HG02852 (cell line): ENCODE measurements around the gene FGFBP3.
A peak's percentile ranks its signal among the peaks of the same experiment; 100 is the strongest.

Experiments
- ATAC-seq: cut with Tn5 transposase; IDR thresholded peaks from one replicate; pipeline ENCODE4 v1.9.1; 2021; ENCODE audit warnings: mild to moderate bottlenecking, moderate library complexity; ENCODE audit not compliant: unreplicated experiment

FGFBP3 gene, protein sequence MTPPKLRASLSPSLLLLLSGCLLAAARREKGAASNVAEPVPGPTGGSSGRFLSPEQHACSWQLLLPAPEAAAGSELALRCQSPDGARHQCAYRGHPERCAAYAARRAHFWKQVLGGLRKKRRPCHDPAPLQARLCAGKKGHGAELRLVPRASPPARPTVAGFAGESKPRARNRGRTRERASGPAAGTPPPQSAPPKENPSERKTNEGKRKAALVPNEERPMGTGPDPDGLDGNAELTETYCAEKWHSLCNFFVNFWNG

DNA sequence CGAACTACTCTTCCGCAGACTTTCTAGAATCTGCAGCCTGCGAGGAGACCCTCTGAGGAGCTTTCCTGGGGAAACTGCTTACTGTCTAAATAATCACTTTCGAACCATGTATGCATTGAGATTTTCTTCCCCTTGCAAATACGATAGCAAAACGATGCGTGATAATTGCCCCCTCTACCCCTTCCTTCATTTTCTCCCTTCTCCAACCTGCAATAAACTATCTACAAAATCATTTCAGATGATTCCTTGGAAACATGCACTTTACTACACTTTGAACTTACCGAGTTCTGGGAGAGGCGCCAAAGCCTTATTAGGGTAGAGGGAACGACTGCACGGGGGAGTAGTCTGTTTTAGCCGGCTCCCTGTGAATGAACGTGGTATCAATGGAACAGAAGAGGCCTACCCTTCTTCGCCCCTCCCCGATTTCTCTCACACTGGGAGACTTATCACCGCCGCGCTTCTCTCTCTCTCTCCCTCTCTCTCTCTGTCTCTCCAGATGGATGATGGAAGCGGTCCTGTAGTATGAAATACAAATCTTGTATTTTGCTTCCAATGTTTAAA lies at the start of gene FGFBP3:
Gene FGFBP3, minus strand, starts transcription at position 370 of the 561 bp plus-strand sequence. CDS start 517 bp downstream, outside the sequence.
- ATAC-seq, result no peak

DNA sequence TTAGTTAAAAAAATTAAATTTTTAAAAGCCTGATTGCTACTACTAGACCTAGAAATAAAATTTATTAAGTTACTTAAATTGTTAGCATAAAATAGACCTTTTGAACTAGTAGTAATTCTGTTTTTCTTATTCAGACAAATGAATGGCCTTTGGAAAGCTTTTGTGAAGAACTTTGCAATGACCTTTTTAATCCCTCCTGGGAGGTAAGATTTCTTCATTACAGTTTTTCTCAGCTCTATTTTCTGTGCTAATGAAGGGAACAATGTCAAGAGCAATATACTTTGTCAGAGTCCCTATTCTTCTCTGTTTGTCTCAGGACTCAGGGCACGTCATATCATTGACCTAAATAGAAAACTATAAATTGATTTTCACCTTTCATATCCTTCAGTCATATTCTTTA lies 47.8 kb upstream of the FGFBP3 start:
- no peak for ATAC-seq

DNA sequence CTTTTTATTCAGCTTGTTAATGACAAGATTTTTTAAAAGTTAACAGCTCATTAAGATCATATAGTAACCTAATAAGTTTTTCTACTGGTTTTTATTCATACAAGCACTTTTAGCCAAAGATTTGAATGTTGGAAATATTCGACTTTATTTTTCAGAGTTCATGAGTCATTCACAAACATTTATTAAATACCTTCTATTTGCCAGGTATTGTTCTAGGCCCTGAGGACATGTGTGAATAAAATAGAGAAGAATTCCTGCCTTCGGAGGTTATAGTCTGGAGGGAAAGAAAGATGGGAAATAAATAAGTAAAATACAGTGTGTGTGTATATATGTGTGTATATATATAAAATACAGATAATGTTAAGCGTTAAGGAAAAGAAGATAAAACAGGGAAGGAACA lies 45.8 kb upstream of the FGFBP3 start:
- no peak for ATAC-seq

DNA sequence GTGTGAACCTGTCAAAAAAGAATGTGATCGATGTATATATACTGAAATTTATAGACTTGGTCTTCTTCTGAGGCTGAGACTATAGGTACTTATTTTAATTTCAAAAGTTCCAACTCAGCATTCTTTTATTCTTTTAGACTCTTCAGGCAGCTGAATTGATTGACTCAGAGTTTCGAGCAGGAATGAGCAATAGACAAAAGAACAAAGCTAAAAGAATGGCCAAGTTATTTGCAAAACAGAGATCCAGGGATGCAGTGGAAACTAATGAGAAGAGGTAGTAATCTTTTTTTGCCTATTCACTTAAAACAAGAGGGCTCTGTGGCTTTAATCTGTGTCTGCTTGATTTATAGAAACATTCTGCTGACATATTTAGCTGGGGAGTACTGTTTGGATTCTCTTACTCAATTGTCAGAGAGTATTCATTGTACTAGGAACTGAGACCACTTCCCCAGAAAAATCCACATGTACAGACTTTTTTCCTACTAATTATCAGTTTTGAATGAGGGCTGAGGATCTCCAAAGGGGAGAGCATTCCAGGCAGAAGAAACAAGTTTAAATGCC lies 44.4 kb upstream of the FGFBP3 start:
- ATAC-seq, result no peak

DNA sequence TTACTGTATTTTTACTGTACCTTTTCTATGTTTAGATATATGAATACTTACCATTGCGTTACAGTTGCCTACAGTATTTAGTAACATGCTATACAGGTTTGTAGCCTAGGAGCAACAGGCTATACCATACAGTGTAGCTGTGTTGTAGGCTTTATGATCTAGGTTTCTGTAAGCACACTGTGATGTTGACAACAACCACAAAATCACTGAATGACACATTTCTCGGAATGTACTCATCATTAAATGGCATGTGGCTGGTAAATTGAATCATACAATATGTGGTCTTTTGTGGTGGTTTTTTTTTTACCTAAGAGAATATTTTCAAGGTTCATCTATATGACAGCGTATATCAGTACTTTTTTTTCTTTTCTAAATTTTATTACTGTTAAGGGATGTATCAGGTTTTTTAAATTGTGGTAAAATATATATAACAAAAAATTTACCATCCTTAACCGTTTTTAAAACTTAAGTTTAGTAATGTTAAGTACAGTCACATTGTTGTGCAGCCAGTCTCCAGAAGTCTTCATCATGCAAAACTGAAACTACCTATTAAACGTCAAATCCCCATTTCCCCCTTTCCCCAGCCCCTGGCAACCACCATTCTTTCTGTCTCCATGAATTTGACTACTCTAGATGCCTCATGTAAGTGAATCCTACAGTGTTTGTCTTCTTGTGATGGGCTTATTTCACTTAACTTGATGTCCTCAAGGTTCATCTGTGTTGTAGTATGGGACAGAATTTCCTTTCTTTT lies 35.8 kb upstream of the FGFBP3 start:
- ATAC-seq, result peak; percentile 60

DNA sequence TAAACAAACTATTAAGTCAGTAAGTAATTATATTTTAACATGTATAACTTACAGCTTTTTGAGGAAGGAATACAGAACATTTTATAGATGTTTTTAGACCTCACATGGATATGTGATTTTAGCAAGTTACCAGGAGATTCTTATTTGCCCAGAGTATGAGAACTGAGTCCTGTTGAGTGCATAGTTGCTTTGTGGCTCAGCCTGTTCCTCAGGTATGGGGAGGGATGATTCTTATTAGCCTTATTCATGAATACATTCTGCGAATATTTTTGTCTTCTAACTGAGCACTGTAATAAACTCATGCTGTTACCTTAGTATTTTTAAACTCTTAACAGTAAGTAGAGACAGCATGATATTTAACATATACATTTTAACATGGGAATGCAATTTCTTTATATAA lies 32.1 kb upstream of the FGFBP3 start:
- ATAC-seq, result no peak

DNA sequence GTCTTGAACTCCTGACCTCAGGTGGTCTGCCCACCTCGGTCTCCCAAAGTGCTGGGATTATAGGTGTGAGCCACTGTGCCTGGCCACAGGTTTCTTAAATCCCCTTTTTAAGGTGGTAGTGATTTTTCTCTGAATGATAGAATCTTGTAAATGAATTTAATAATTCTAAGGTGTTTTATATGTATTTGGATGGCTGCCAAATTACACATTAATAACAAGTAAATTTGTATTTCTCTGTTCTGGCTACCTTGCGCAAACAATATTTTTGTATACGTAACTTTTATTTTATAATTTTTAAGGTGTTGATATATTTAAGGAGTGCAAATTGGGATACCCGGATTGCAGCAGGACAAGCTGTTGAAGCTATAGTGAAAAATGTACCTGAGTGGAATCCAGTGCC lies 30.4 kb upstream of the FGFBP3 start:
- ATAC-seq, result no peak

DNA sequence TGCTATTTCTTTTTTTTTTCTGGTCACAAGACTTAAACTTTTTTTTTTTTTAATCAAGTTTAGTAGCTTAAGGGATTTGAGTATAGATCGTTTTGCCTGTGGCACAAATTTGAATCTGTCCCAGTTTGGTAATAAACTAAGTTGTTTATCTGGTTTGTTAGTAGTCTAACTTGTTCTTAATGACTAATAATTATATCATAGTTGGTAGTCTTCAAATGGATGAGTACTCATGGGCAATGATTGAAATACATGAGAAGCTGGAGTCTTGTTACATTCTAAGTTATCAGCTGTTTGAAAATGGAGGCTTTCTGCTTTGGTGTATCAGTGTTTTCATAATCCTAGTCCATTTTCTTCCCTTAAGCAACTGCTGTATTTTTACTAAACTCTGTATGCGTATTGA lies 26.6 kb upstream of the FGFBP3 start:
- ATAC-seq, result no peak

DNA sequence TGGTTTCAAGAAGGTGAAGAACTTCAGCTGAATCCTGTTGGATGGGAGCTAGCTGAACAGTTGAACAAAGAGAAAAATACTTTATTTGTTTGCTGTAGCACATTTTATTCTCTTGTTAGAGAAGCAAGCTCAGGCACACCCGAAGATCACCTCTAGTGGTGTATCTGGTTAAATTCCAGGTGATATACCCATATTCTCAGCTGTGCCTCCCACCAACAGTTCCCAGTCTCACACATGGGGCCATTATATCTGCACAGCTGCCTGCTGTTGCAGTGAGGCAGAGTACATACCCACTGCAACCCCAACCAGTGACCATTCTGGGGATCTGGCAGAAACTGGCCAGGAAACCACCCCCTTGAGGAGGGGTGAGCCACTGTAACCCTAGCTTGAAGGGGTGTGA lies 23.5 kb upstream of the FGFBP3 start:
- ATAC-seq, result no peak

DNA sequence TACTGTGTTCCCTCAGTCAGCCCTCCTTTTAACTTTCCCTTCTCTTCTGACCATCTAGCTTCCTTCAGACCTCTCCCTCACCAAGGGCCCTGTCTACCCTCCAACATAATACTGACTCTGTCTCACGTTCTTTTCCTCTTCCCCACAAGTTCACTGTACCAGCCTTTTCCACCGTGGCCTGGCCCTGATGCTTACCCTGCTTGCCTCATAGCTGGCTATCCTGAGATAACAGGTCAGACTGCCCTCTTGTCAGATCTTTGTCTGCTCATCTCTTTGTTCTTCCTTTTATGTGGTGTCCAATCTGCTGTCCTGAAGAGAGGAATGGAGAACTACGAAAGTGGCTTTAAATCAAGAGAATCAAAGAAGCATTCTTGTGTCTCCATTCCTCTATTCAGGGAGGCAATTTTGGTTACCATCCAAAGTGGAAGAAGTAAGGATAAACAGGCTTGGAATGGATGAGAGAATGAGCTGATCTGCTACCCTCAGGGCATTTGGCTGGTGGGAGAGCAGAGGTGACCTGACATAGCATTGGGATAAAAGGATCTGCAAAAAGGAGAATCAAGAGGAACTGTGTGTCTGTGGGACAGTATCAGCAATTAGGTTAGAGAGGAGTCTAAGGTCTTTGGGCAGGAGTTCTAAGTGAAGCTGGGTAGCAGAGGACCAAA lies 22.4 kb upstream of the FGFBP3 start:
- no peak for ATAC-seq

DNA sequence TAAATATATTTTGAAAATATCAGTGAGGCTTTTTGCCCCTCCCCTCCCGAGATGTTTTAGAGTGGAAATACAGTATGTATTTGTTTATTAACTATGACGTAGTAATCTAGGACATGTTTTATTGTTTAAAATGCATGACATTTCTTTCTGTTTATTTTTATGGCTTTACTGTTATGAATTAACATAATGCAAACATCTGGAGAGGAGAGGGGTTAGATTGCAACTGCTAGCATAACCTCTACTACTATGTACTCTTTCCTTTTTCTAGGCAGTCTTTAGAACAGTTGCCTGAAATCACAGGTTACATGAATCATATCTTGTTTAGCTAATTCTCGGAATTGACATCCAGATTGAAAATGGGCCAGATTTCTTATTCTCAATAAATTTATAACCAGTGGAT lies 21.7 kb upstream of the FGFBP3 start:
- no peak for ATAC-seq

DNA sequence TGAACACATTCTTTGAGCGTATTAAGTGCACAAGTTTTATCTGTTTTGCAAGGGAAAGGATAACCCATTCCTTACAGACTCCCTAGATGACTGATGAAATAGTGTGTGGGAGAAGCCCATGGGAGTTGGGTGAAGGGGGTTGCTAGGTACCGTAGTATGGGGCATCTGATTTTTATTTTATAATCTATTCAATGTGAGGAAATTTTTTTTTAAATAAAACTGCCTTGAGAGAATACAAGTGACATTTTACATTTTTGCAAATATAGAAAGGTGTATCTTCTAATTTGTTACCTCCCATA lies 15.7 kb upstream of the FGFBP3 start:
- ATAC-seq, result no peak

DNA sequence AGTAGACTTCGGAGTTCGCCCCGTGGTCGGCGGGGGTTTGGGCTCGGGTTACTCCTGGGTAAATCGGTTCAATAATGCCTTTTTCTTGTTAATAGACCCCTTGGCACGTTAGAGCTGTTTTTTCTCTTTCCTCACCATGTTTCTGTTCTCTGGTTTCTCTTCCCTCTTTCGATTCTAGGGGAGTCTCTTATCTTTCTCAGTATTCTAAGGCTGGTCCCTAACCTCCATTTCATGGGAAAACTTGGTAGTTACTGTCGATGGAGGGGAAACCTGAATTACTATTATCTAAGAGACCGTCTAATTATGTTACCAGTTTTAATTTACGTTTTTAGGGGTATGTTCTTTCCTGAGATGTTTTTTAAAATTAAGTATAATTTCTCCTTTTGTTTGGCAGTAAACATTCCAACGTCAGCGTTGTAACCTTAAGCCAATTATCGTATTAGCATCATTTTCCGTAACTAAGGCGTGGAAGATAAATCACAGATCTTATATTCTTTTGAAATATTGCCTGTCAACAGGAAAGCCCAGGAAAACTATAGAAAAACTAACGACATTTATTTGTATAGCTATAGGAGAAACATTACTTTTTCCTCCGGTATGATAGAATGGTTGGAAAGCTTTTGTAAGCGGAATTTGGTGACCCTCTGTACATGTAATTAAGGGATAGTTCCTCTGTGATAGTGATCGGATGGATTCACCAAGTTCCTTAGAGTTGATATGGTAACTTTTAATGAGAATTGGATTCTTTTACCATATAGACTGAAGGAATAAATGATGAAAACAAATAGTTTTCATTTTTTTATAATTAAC lies 15.1 kb upstream of the FGFBP3 start:
- peak; percentile 20 for ATAC-seq

DNA sequence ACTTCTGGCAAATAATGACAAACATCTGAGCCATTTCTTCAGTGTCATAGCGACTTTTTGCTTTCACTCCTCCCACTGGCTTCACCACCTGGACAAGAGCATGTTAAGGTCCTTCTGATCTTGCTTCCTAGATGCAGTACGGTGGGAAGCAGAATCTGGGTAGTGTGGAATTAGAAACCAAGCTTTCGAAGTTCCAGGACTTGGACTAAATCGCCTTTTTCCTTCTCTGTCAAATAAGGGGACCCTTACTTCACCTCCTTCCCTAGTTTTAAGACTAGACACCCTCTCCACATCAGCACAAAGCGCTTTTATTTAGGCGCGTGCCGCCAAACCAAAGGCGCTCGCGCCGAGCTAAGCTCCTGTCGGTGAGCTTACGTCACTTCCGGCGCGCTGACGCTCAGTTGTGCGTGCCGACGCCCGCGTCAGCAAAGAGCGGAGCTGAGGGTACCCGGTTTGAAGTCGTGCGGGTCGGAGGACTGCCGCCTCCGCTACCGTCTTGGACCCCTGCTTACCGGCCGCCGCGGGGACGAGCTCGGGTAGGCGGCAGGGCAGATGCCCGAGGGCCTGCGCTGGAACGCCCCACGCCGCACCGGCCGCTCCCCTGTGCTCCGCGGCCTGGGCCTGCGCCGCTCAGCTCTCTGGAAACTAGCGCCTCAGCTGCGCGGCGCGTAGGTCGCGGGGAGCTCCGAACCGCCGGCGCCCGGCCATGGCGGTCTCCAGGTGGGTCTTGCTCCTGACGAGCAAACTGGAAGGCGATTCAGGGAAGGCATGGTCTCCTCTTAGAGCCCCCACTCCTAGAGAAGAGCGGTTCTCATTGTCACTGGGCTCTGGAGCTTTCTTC lies 14.3 kb upstream of the FGFBP3 start, which contains the start of gene BTAF1:
Gene BTAF1, plus strand, starts transcription at position 400 of the 841 bp plus-strand sequence. Its CDS starts 307 bp downstream, at position 707.
- peak; percentile 97 for ATAC-seq

DNA sequence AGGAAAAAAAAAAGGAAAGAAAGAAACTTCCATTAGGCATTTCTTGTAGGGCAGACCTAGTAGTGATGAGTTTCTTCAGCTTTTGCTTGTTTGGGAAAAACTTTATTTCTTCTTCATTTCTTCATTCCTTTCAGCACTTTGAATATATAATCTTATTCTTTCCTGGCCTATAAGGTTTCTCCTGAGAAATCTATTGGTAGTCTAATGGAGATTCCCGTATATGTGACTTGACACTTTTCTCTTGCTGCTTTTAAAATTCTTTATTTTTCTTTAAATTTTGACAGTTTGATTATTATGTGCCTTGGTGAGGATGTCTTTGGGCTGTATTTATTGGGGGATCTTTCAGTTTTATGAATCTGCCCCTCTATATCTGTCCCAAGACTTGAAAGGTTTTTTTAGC lies 10.4 kb upstream of the FGFBP3 start:
- no peak for ATAC-seq

DNA sequence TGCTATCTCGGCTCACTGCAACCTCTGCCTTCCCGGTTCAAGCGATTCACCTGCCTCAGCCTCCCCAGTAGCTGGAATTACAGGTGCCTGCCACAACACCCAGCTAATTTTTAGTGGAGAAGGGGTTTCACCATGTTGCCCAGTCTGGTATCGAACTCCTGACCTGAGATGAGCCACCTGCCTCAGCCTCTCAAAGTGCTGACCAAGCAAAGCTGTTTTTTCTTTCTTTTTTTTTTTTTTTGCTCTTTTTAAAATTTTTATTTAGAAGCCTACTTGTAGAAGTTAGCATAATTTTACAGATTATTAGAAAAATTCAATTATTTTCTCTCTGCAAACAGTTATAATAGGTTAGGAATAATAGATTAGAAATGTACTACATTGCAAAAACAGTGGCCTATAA lies 1.2 kb upstream of the FGFBP3 start:
- ATAC-seq, result no peak

DNA sequence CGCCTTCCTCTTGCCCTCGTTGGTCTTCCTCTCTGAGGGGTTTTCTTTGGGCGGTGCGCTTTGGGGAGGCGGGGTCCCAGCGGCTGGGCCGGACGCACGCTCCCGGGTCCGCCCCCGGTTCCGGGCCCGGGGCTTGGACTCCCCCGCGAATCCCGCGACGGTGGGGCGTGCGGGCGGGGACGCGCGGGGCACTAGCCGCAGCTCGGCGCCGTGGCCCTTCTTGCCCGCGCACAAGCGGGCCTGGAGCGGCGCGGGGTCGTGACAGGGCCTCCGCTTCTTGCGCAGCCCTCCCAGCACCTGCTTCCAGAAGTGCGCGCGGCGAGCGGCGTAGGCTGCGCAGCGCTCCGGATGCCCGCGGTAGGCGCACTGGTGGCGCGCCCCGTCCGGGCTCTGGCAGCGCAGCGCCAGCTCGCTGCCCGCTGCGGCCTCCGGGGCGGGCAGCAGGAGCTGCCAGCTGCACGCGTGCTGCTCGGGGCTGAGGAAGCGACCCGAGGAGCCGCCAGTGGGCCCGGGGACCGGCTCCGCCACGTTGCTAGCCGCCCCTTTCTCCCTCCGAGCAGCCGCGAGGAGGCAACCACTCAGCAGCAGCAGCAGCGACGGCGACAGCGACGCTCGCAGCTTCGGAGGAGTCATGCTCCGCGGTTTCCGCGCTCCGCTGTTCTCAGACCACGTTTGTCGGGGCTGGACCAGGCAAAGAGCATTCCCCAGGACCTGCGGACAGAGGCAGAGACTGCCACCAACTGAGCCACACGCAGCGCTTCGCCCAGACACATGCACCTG lies 759 bp downstream of the FGFBP3 start:
- peak; percentile 95 for ATAC-seq

DNA sequence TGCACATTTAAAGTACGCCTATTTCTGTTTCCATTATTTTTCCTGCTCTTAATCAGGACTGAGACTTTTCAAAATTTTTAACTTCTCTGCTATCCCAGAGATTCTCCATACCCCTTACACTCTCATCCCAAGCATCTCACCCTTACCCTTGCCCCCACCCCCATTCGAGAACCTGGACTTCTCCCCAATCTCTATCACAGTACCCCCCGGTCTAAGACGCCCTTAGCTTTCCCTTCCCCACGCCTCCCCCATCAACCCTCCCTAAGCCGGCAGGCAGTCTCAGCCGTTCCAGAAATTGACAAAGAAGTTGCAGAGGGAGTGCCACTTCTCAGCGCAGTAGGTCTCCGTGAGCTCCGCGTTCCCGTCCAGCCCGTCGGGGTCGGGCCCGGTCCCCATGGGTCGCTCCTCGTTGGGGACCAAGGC lies 1.4 kb downstream of the FGFBP3 start:
- no peak for ATAC-seq

DNA sequence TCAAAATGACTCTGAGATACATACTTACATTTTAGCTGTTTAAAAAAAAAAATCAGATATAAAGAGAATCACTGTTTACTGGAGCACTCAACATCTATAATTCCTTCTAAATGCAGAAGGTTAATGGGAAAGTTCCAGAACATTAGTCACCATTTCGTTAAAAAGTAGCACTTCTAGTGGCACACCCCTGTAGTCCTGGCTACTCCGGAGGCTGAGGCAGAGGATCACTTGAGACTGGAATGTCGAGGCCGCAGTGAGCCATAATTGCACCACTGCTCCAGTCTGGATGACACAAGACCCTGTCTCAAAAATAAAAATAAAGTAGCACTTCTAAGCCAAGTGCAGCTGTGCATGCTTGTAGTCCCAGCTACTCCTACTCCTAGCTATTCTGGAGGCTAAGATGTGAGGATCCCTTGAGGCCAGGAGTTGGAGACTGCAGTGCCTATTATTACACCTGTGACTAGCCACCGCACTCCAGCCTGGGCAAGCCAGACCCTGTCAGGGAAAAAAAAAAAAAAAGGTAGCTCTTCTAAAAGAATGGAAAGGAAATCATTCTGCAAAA lies 2.2 kb downstream of the FGFBP3 start:
- no peak for ATAC-seq
